Thyroid gland (tissue), 4 donors: ENCODE data around the gene ACTG2.

ENCODE experiments used
- CTCF ChIP-seq, 6 experiments: fragments of 200-600 bp in 3 of 6; fragments of 450-650 bp in 3 of 6; sonication (generic) in 3 of 6; IDR thresholded peaks; one replicate each; pipeline ENCODE4 v1.5.1; 2016 to 2019; ENCODE audit warnings: antibody characterized with exemption in 6 of 6, mild to moderate bottlenecking in 2 of 6, inconsistent platforms in 1 of 6, moderate library complexity in 1 of 6
- POLR2A ChIP-seq, 2 donors: fragments of 450-650 bp; IDR thresholded peaks; one replicate each; pipeline ENCODE4 v1.6.1; 2017; ENCODE audit warnings: antibody characterized with exemption in 2 of 2, mild to moderate bottlenecking in 2 of 2, moderate library complexity in 1 of 2

- no peak for TF ChIP-seq CTCF (IDR thresholded peaks at IDR 0.05)
- no peak for TF ChIP-seq POLR2A (IDR thresholded peaks at IDR 0.05)
Measured at GRCh38 chr2:73911548-73912208, 18.9 kb downstream of the ACTG2 start.
